H1 (cell line): ENCODE results near the gene ALPL.

Experiments used
- CHD1 ChIP-seq: IDR thresholded peaks from 2 replicates; pipeline ENCODE4 v1.6.1; 2012; ENCODE audit warnings: low read depth, low read length, improper control_type of control experiment
- CTCF ChIP-seq, 3 experiments: IDR thresholded peaks; 1 replicate in 2 of 3; 2 replicates in 1 of 3; pipeline versions ENCODE4 v1.5.1 to v1.6.1; 2011; ENCODE audit warnings: low read length in 3 of 3, mild to moderate bottlenecking in 3 of 3, inconsistent platforms in 2 of 3, low read depth in 1 of 3, moderate library complexity in 1 of 3; ENCODE audit not compliant: insufficient read depth in 1 of 3; ENCODE audit errors: control extremely low read depth in 1 of 3
- MAFK ChIP-seq: IDR thresholded peaks from 2 replicates; pipeline ENCODE4 v1.6.1; 2012; ENCODE audit warnings: low read depth, mild to moderate bottlenecking, improper control_type of control experiment, low read length
- POLR2A ChIP-seq, 2 experiments: IDR thresholded peaks; 1 replicate in 1 of 2; 2 replicates in 1 of 2; pipeline ENCODE4 v1.6.1; 2011; ENCODE audit warnings: low read depth in 2 of 2, low read length in 2 of 2, mild to moderate bottlenecking in 2 of 2; ENCODE audit errors: control extremely low read depth in 1 of 2
- RFX5 ChIP-seq: IDR thresholded peaks from 2 replicates; pipeline ENCODE4 v1.6.1; 2011; ENCODE audit warnings: low read depth, low read length, improper control_type of control experiment, borderline replicate concordance
- TCF12 ChIP-seq: IDR thresholded peaks from 2 replicates; pipeline ENCODE4 v1.6.1; 2011; ENCODE audit warnings: low read depth, mild to moderate bottlenecking, low read length
- TF ChIP-seq, protein P1 (sequence below): IDR thresholded peaks from 2 replicates; pipeline ENCODE4 v1.6.1; 2011; ENCODE audit warnings: low read depth, mild to moderate bottlenecking, low read length; ENCODE audit not compliant: insufficient read depth

DNA sequence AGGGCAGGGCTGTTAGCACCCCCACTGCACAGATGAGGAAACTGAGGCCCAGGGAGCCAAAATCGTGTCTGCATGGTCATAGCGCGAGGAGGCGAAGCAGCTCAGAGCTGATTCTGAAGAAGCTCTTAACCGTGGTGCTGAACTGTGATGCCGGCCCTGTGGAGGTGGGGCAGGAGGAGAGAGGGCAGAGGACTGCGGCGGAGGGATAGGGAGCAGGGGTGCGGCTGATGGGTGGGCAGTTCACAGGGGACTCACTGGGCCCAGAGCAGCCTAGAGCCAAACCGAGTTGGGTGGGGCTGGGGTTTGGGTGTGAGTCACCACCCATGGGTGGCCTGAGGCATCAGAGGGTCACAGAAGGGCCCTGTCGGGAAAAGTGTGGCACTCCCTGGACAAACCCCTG is 85.3 kb downstream of the ALPL start:
- TF ChIP-seq CTCF (IDR thresholded peaks at IDR 0.05; ENCODE audit: control extremely low read depth in 1 of 3, insufficient read depth in 1 of 3, low read depth in 1 of 3, low read length in 3 of 3) = no peak
- no peak for TF ChIP-seq TCF12
- TF ChIP-seq POLR2A (IDR thresholded peaks at IDR 0.05; ENCODE audit: control extremely low read depth in 1 of 2, low read depth in 2 of 2, low read length in 2 of 2) = no peak
- TF ChIP-seq RFX5 = no peak
- TF ChIP-seq, protein P1, sequence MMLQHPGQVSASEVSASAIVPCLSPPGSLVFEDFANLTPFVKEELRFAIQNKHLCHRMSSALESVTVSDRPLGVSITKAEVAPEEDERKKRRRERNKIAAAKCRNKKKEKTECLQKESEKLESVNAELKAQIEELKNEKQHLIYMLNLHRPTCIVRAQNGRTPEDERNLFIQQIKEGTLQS = no peak
- TF ChIP-seq CHD1 = no peak
- TF ChIP-seq MAFK = no peak
